GM15510 (cell line): Measurements from ENCODE around the gene CPOX.

Experiments used
- POLR2A ChIP-seq: IDR thresholded peaks from 3 replicates; pipeline ENCODE4 v1.6.1; 2011; ENCODE audit warnings: borderline replicate concordance; ENCODE audit not compliant: insufficient read length; ENCODE audit errors: extremely low read depth

The CPOX gene

DNA sequence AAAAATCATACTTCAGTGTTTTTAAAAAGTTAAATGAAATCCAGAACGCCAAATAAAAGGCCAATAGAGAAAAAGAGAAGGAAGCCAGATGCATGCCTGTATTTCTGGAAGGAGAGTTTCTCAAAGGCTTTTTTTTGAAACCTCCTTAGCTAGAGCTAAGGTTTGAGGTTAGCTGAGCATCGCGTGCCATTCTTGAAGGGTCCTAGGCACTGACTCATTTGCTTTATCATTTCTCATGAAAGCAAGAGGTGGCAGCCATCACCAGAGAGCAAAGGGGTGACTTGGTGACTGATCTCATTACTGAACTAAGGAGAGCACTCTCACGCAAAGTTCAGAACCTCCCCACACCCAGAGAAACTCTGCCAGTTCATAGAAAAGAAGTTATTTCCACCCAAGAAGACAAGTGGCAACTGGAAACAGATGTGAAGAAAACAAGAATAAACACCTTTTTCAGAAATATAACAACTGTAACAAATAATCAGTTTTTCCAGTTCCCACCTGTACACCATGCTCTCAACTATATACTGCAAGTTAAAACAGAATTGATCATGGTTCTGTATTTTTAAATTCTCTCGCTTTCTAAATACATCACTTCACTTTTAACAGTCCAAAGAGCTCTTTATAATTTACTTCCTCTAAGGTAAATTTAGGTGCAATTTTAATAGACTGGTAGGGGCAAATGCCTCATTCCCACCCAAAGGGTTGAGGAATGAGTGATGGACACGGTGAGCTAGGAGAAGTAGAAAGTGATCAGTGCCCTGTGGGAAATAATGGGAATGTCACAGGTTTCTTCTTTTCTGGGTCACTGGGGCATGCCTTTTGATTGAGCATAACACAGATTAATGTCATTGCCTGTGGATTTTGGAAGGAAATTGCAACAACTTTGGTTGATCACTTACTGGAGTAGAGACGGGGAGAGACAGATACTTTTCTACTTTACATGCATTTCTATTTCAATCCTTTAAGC, 37.0 kb downstream of the CPOX start:
- no peak for TF ChIP-seq POLR2A

GRCh38 chr3:98555025-98555379, 38.4 kb downstream of the CPOX start:
- TF ChIP-seq POLR2A: no peak

DNA sequence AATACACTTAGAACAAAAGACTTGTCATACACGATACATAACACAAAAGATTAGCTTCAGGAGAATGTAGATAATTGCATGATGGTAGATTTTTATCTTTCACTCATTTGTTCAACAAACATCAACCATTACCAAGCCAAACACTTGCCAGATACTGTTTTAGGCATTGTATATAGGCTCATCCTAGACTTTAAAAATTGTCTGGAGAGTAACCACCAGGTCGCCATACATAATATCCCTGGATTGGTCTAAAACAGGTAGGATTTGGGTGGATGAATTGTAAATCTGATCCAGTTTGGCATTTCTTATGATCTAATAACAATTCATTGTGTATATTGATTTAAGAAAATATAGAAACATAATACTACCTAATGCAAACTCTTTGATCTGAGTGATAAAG, 38.8 kb downstream of the CPOX start:
- TF ChIP-seq POLR2A: no peak

DNA sequence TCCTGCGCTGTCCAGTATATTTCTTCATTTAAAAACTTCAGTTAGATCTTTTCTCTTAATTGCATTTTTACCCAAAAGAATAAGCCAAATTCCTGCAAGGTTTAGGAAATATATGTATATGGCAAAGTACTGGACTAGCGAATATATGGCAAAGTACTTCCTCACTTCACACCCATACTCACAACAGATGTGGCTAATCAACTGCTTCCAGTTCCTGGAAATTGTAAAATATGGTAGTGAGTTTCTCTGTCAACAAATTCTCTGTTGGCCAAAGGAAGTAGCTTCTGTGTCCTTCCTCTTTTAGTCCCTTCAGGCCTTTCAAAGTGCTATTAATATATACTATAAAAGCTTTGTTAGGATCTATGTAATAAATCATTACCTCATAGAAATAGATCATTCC, 39.7 kb downstream of the CPOX start:
- TF ChIP-seq POLR2A: no peak

DNA sequence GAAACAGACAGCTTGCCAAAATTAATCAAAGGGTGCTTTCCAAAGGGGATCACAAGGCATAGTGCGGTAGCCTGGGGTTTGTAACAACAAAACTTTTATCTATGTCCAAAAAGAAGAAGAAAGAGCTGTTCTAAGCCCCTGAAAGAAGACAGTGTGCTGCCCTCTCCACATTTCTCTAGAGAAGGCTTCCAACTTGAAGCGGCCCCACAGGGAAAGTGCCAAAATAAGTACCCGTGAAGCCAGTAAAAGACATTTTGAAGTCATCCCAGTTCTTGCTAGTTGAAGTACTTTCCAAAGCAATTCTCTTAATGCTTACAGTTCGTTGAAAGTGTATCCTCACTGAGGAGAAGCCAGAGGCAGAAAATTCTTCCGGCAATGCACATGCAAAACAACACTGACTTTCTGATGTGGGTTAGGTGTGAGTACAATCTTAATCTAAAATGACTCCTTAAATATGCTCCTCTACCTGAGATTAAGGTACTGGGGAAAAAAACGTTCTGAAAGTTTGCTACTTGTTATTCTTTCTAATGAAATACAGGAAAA, 40.3 kb downstream of the CPOX start:
- no peak for TF ChIP-seq POLR2A

GRCh38 chr3:98552232-98553020, 41.0 kb downstream of the CPOX start:
- no peak for TF ChIP-seq POLR2A

GRCh38 chr3:98551754-98552153, 41.7 kb downstream of the CPOX start:
- no peak for TF ChIP-seq POLR2A

DNA sequence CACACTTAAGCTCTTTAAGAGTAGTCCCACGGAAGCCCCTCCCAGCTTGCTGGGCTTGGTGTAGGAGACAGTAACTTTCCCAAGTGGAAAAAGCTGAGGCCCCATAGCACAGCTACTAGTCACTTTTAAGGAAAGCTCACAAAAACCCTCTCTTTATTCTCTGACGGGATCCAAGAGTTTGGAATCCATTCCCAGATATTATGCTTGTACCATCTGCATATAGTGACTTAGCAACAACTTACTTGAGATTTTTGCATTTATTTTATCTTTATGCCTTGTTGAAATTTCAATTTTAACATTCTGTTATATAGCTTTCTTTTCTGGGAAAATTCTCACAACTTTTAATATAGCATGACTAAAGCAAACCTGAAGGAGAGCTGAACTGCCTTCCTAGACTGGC, 42.2 kb downstream of the CPOX start:
- TF ChIP-seq POLR2A: no peak

GRCh38 chr3:98550833-98551232, 42.6 kb downstream of the CPOX start:
- TF ChIP-seq POLR2A: no peak

- TF ChIP-seq POLR2A: no peak
Measured at GRCh38 chr3:98548544-98548943, 44.9 kb downstream of the CPOX start.

DNA sequence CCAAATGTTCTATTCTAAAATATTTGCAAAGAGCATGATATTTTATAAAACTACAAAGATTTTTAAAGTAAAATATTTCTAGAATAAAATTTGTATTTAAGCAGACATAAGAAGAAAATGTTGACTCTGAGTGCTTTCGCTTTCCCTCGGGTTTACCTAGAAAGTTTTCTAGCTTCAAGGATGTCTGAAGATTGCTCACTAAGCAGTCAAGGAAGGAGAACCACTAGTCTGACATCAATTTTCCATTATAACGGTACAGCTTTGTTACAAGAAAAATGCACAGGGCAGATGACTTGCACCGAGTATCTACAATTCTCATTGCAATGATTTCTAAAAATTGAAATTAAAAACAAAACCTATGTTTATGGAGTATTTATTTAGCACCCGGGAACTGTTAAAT, 47.5 kb downstream of the CPOX start:
- no peak for TF ChIP-seq POLR2A

DNA sequence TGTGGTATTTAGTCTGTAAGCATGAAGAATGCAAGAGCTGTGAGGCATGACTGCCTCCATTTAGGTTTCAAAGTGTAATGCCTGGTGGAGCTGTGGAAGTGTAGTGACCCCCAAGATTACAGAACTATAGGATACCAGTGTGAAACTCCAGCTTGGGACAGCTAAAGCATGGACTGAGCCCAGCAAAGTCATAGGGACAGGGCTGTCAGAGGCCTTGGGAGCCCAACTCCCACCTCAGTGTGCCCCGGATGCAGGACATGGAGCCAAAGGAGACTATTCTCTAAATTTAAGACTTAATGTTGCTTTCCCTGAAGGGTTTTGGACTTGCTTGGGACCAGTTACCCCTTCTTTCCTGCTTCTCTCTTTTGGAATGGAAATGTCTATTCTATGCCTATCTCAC, 50.8 kb downstream of the CPOX start:
- no peak for TF ChIP-seq POLR2A

DNA sequence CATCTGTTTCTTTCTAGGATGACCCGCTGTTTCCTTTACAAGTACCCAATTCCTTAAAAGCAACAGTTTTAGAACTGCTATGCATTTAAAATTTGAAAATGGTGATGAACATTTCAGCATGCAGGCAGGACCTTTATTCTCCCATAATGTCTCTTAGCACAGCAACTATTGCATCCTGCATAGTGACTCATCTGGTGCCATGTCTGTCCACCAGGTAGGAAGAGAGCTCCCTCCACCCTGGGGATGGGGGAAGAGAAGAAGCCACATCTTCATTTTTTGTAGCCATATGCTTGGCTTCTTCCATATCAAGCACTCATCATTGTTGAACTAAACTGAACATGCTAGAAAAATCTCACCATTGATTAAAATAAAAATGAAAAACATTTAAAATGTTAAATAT, 51.7 kb downstream of the CPOX start:
- no peak for TF ChIP-seq POLR2A

DNA sequence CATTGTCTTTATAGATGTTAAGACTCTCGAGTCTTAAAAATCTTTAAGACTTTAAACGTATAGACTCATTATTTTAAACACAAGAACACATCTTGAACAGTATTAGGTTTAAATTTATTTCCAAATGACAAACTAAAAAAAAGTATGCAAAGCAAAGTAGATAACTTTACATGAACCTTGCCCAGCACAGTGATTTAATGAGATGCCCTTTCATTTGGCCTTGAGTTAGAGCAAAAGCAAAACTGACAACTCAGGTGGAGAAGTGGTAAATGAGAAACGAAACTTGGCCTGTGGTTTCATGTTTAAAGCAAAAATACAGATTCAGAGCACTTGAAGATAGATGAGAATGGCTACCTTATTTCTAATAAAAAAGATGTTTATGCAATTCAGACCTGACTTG, 53.1 kb downstream of the CPOX start:
- TF ChIP-seq POLR2A: no peak

- TF ChIP-seq POLR2A: peak; percentile 51
Measured at GRCh38 chr3:98536456-98537017, 56.9 kb downstream of the CPOX start.

- TF ChIP-seq POLR2A: no peak
Measured at GRCh38 chr3:98534734-98535133, 58.7 kb downstream of the CPOX start.

GRCh38 chr3:98534168-98534567, 59.2 kb downstream of the CPOX start:
- TF ChIP-seq POLR2A: peak; percentile 17
